HEK293 (cell line): ENCODE results near the gene PADI3.
"Not testable (repeated sequence)": the region's sequence is repeated elsewhere in the genome, so short reads cannot be mapped to it uniquely, and the experiment has no call there.

ENCODE experiments used
- CTCF ChIA-PET: fragments of 350-600 bp; formaldehyde crosslinking; extraction: SDS; loops from one replicate; lab custom pipeline; 2021; ENCODE audit warnings: antibody characterized with exemption; lab: Yijun Ruan, JAX
- POLR2A ChIA-PET: fragments of 300-600 bp; formaldehyde crosslinking; extraction: SDS; loops from one replicate; lab custom pipeline; 2020; ENCODE audit warnings: antibody characterized with exemption, inconsistent platforms; lab: Yijun Ruan, JAX
- H3K27ac ChIP-seq: fragments of 200-500 bp; sonication (Bioruptor generic); 2 replicates; pipeline ENCODE4 v1.5.1; 2014; ENCODE audit warnings: low read depth, low read length, control low read depth, inconsistent platforms; ENCODE audit errors: extremely low read depth
- H3K36me3 ChIP-seq, 2 experiments: fragments of 200-500 bp in 1 of 2; sonication (Bioruptor generic) in 1 of 2; 1 replicate in 1 of 2; 2 replicates in 1 of 2; pipeline ENCODE4 v1.5.1; 2014 to 2017; ENCODE audit warnings: inconsistent platforms in 2 of 2, low read length in 2 of 2; ENCODE audit not compliant: control insufficient read depth in 2 of 2, insufficient read depth in 1 of 2
- H3K4me1 ChIP-seq: fragments of 200-500 bp; sonication (Bioruptor generic); 2 replicates; pipeline ENCODE4 v1.5.1; 2014; ENCODE audit warnings: mild to moderate bottlenecking, low read length, inconsistent platforms; ENCODE audit not compliant: control insufficient read depth, insufficient read depth
- H3K4me3 ChIP-seq: 2 replicates; pipeline ENCODE4 v1.5.1; 2011; ENCODE audit warnings: low read depth, mild to moderate bottlenecking, control low read depth, low read length, moderate library complexity
- H3K9me3 ChIP-seq: fragments of 200-500 bp; sonication (Bioruptor generic); 2 replicates; pipeline ENCODE4 v1.5.1; 2014; ENCODE audit warnings: low read depth, low read length, inconsistent platforms; ENCODE audit not compliant: control insufficient read depth, insufficient read depth
- GLIS2 ChIP-seq: fragments of 450-650 bp; formaldehyde crosslinking; IDR thresholded peaks from 2 replicates; pipeline ENCODE4 v1.5.1; 2016; ENCODE audit warnings: missing biosample characterization, missing genetic modification characterization
- IKZF3 ChIP-seq: fragments of 450-650 bp; IDR thresholded peaks from 2 replicates; pipeline ENCODE4 v1.5.0; 2018; ENCODE audit warnings: missing biosample characterization, mild to moderate bottlenecking, missing genetic modification characterization, moderate library complexity
- OSR2 ChIP-seq: fragments of 450-650 bp; formaldehyde crosslinking; IDR thresholded peaks from 2 replicates; pipeline ENCODE4 v1.5.1; 2016; ENCODE audit warnings: missing biosample characterization, missing genetic modification characterization
- ZIC2 ChIP-seq: fragments of 450-650 bp; formaldehyde crosslinking; IDR thresholded peaks from 2 replicates; pipeline ENCODE4 v1.5.1; 2016; ENCODE audit warnings: missing biosample characterization, missing genetic modification characterization
- ZNF148 ChIP-seq: fragments of 450-650 bp; formaldehyde crosslinking; IDR thresholded peaks from 2 replicates; pipeline ENCODE4 v1.5.0; 2017; ENCODE audit warnings: missing biosample characterization, missing genetic modification characterization, borderline replicate concordance
- ZNF211 ChIP-seq: fragments of 450-650 bp; formaldehyde crosslinking; IDR thresholded peaks from 2 replicates; pipeline ENCODE4 v1.5.1; 2016; ENCODE audit warnings: low read depth, missing biosample characterization, missing genetic modification characterization
- ZNF335 ChIP-seq: fragments of 450-650 bp; formaldehyde crosslinking; conservative IDR thresholded peaks from 2 replicates; pipeline ENCODE4 v1.5.1; 2016; ENCODE audit warnings: missing biosample characterization, missing genetic modification characterization
- ZNF560 ChIP-seq: fragments of 450-650 bp; formaldehyde crosslinking; IDR thresholded peaks from 2 replicates; pipeline ENCODE4 v1.5.1; 2017; ENCODE audit warnings: missing biosample characterization, missing genetic modification characterization, borderline replicate concordance
- ZNF561 ChIP-seq: fragments of 450-650 bp; IDR thresholded peaks from 2 replicates; pipeline ENCODE4 v1.5.1; 2018; ENCODE audit warnings: missing biosample characterization, missing genetic modification characterization, borderline replicate concordance
- ZNF664 ChIP-seq: fragments of 450-650 bp; formaldehyde crosslinking; IDR thresholded peaks from 2 replicates; pipeline ENCODE4 v1.5.1; 2016; ENCODE audit warnings: missing biosample characterization, missing genetic modification characterization
- ZNF777 ChIP-seq: fragments of 450-650 bp; formaldehyde crosslinking; IDR thresholded peaks from 2 replicates; pipeline ENCODE4 v1.5.1; 2017; ENCODE audit warnings: missing biosample characterization, missing genetic modification characterization, borderline replicate concordance
- ZSCAN16 ChIP-seq: fragments of 450-650 bp; formaldehyde crosslinking; IDR thresholded peaks from 2 replicates; pipeline ENCODE4 v1.5.1; 2016; ENCODE audit warnings: missing biosample characterization, missing genetic modification characterization
- TF ChIP-seq, protein P1 (sequence below): fragments of 450-650 bp; formaldehyde crosslinking; IDR thresholded peaks from 2 replicates; pipeline ENCODE4 v1.5.1; 2016; ENCODE audit warnings: missing biosample characterization, missing genetic modification characterization
- TF ChIP-seq, protein P2 (sequence below): fragments of 450-650 bp; formaldehyde crosslinking; IDR thresholded peaks from 2 replicates; pipeline ENCODE4 v1.5.1; 2016; ENCODE audit warnings: missing biosample characterization, missing genetic modification characterization

The PADI3 gene

DNA sequence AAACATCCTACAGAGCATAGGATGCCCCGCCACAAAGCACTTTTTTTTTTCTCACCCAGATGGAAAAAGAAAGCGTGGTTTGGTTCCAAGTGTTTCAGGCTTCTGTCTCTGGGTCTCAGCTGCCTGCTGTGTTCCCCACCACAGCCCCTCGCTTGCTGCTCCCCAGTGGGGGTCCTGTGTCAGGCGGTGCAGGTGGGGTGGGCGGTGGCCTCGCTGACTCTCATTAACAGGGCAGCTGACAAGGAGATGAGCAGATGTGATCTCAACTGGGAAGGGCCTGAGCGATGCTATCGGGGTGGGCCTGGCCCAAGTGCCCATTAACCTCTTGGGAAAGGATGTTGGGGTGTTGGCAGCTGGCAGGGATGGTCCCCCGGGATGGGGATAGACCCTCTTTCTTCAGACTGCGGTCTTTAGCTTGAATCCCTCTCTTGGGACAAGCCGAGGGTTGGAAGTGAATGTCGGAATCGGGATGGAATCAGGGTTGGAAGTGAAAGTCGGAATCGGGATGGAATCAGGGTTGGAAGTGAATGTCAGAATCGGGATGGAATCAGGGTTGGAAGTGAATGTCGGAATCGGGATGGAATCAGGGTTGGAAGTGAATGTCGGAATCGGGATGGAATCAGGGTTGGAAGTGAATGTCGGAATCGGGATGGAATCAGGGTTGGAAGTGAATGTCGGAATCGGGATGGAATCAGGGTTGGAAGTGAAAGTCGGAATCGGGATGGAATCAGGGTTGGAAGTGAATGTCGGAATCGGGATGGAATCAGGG, 7.7 kb upstream of the PADI3 start:
- 0 out of 2 replicates have a peak, but pooled peaks have one; percentile 29 for TF ChIP-seq ZIC2 (tag by site-specific recombination)
- TF ChIP-seq, all 188 proteins: peak for 1; not testable (repeated sequence) for 187
- H3K4me1 ChIP-seq, H3K4me3 ChIP-seq, H3K36me3 ChIP-seq, H3K9me3 ChIP-seq, POLR2A ChIA-PET, H3K27ac ChIP-seq: not testable (repeated sequence)
- CTCF ChIA-PET, result interaction anchor here (0.7 to 11.3 kb wide), 2 partner anchors 95 to 116 kb away, joined by 3 to 281 read pairs; partner anchors contain the start of gene PADI2

- not testable (repeated sequence) for H3K9me3 ChIP-seq, H3K27ac ChIP-seq, H3K36me3 ChIP-seq, H3K4me3 ChIP-seq, H3K4me1 ChIP-seq
- CTCF ChIA-PET, result interaction anchor here (0.7 to 11.3 kb wide), 2 partner anchors 95 to 117 kb away, joined by 3 to 281 read pairs; partner anchors contain the start of gene PADI2
- POLR2A ChIA-PET, result interaction anchor here (0.8 kb wide), 1 partner anchor 121 kb away, joined by 3 read pairs; no protein-coding TSS in a partner anchor
These were observed 7.2 kb upstream of the PADI3 start for GRCh38 chr1:17241780-17242074.

- CTCF ChIA-PET, result no interaction called here
- TF ChIP-seq ZNF560 (tag by site-specific recombination) (no peak), ZNF664 (peak; percentile 64), ZNF561 (tag by site-specific recombination) (no peak)
- TF ChIP-seq, all 188 proteins: peak for 1
- H3K4me1 ChIP-seq, result no peaks in the 10 kb centered on the region
- no peak overlapping the region for H3K27ac ChIP-seq
- H3K36me3 ChIP-seq, result no peaks in the 10 kb centered on the region
- no peak overlapping the region for H3K4me3 ChIP-seq
- POLR2A ChIA-PET, result no interaction called here
- no peaks in the 10 kb centered on the region for H3K9me3 ChIP-seq
These were observed 5.6 kb upstream of the PADI3 start for GRCh38 chr1:17243274-17243673.

- POLR2A ChIA-PET, result no interaction called here
- H3K4me3 ChIP-seq, result no peak overlapping the region
- no peaks in the 10 kb centered on the region for H3K4me1 ChIP-seq
- no peaks in the 10 kb centered on the region for H3K36me3 ChIP-seq
- CTCF ChIA-PET, result interaction anchor here (0.9 to 3.1 kb wide), 6 partner anchors 8 to 119 kb away, joined by 3 to 16 read pairs (median 4); no protein-coding TSS in a partner anchor
- H3K27ac ChIP-seq, result no peak overlapping the region
- no peaks in the 10 kb centered on the region for H3K9me3 ChIP-seq
- TF ChIP-seq ZNF777 (tag by site-specific recombination), result no peak
- TF ChIP-seq, protein P1, sequence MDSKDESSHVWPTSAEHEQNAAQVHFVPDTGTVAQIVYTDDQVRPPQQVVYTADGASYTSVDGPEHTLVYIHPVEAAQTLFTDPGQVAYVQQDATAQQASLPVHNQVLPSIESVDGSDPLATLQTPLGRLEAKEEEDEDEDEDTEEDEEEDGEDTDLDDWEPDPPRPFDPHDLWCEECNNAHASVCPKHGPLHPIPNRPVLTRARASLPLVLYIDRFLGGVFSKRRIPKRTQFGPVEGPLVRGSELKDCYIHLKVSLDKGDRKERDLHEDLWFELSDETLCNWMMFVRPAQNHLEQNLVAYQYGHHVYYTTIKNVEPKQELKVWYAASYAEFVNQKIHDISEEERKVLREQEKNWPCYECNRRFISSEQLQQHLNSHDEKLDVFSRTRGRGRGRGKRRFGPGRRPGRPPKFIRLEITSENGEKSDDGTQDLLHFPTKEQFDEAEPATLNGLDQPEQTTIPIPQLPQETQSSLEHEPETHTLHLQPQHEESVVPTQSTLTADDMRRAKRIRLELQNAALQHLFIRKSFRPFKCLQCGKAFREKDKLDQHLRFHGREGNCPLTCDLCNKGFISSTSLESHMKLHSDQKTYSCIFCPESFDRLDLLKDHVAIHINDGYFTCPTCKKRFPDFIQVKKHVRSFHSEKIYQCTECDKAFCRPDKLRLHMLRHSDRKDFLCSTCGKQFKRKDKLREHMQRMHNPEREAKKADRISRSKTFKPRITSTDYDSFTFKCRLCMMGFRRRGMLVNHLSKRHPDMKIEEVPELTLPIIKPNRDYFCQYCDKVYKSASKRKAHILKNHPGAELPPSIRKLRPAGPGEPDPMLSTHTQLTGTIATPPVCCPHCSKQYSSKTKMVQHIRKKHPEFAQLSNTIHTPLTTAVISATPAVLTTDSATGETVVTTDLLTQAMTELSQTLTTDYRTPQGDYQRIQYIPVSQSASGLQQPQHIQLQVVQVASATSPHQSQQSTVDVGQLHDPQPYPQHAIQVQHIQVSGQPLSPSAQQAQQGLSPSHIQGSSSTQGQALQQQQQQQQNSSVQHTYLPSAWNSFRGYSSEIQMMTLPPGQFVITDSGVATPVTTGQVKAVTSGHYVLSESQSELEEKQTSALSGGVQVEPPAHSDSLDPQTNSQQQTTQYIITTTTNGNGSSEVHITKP (tag by site-specific recombination), result 0 out of 2 replicates have a peak, but pooled peaks have one; percentile 22
- no peak for TF ChIP-seq ZSCAN16
- TF ChIP-seq ZNF211 (tag by site-specific recombination), result no peak
- 0 out of 2 replicates have a peak, but pooled peaks have one; percentile 24 for TF ChIP-seq IKZF3
- TF ChIP-seq ZNF148, result no peak
- TF ChIP-seq GLIS2, result peak; percentile 41; the same call in 1 of the 2 replicates
- TF ChIP-seq ZNF335 (tag by site-specific recombination), result peak; percentile 71
- TF ChIP-seq, protein P2, sequence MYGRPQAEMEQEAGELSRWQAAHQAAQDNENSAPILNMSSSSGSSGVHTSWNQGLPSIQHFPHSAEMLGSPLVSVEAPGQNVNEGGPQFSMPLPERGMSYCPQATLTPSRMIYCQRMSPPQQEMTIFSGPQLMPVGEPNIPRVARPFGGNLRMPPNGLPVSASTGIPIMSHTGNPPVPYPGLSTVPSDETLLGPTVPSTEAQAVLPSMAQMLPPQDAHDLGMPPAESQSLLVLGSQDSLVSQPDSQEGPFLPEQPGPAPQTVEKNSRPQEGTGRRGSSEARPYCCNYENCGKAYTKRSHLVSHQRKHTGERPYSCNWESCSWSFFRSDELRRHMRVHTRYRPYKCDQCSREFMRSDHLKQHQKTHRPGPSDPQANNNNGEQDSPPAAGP (tag by site-specific recombination), result peak; percentile 36; the same call in 1 of the 2 replicates
- peak; percentile 56 for TF ChIP-seq OSR2 (tag by site-specific recombination)
These were observed 3.8 kb upstream of the PADI3 start for GRCh38 chr1:17244821-17245740.
